Activated gamma-delta T cell (primary cell): ENCODE measurements around the gene FAM76A.
A peak's percentile ranks its signal among the peaks of the same experiment; 100 is the strongest.
"Not testable (repeated sequence)": the region's sequence is repeated elsewhere in the genome, so short reads cannot be mapped to it uniquely, and the experiment has no call there.

Source experiments
- DNase-seq: peaks from one replicate; lab custom pipeline; 2025; lab: John Stamatoyannopoulos, UW
- total RNA-seq, 2 donors: gene quantifications; one replicate each; lab custom pipeline; 2026; lab: John Stamatoyannopoulos, UW

The FAM76A gene
- total RNA-seq, result 44.7 to 49.7 reads per million in 2 donors

GRCh38 chr1:27725374-27726172, at the start of gene FAM76A:
Gene FAM76A, plus strand, starts transcription at chr1:27725961. Its CDS starts 120 bp downstream, at chr1:27726081.
- peak; percentile 97 for DNase-seq

DNA sequence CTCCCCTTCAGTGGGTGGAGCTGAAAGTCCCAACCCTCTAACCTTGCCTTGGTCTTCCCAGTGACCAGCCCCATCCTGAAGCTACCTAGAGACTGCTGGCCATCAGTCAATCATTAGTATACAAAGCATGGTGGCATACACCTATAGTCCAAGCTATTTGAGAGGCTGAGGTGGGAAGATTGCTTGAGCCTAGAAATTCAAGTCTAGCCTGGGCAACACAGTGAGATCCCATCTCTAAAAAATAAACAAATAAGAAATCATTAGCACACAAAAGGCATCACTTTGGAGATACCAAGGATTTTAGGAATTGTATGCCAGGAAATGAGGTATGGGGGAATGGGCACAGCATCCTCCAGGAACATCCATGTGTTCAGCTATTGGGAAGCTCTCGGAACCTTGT, 49.4 kb upstream of the FAM76A start:
- DNase-seq, result no peak

- DNase-seq, result no peak
Observed at GRCh38 chr1:27678747-27679146, 47.0 kb upstream of the FAM76A start.

- DNase-seq, result not testable (repeated sequence)
Observed at GRCh38 chr1:27680225-27680791, 45.5 kb upstream of the FAM76A start.

DNA sequence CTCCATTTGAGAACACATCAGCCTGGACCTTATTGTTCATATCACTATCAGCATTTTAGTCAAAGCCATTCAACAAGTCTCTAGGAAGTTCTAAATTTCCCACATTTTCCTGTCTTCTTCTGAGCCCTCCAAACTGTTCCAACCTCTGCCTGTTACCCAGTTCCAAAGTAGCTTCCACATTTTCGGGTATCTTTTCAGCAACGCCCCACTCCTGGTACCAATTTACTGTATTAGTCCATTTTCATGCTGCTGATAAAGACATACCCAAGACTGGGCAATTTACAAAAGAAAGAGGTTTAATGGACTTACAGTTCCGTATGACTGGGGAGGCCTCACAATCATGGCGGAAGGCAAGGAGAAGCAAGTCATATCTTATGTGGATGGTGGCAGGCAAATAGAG, 44.2 kb upstream of the FAM76A start:
- DNase-seq, result not testable (repeated sequence)

- no peak for DNase-seq
Observed at GRCh38 chr1:27682351-27682944, 43.3 kb upstream of the FAM76A start.

DNA sequence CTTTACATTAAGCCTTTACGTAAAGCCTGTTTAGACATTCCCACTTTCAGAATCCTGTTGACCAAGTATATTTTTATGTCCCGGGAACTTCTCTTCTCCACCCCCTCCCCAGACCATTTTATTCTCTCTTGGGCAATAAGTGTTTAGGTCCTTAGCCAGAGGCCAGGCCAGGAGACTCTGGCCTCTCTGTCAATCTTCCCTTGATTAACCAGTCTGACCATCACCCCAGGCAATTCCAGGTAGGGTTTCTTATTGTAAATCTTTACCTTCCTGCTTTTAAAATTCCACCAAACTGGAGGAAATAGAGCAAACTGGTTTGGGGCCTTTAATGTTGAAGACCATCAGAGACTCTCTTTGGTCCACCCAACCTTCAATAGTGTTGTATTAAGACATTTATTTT, 41.6 kb upstream of the FAM76A start:
- no peak for DNase-seq

GRCh38 chr1:27686223-27686990, 39.4 kb upstream of the FAM76A start:
- no peak for DNase-seq

DNA sequence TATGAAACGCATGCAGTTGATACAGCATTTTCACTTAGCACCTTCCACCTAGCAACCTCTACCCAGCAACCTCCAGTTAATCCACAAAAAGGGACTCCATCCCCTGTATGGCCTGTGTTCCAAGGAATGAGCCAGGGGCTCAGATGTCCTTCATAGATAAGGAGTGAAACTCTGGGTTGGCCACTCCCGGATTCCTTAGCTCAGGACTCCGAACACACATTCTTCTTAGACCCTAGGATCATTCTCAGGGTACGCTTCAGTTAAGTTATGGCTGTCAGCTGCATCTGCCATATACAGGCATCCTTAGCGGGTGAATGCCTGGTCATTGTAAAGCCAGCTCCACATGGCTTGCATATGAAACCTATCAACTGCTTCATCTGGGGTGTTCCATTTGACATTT, 37.9 kb upstream of the FAM76A start:
- DNase-seq, result no peak

DNA sequence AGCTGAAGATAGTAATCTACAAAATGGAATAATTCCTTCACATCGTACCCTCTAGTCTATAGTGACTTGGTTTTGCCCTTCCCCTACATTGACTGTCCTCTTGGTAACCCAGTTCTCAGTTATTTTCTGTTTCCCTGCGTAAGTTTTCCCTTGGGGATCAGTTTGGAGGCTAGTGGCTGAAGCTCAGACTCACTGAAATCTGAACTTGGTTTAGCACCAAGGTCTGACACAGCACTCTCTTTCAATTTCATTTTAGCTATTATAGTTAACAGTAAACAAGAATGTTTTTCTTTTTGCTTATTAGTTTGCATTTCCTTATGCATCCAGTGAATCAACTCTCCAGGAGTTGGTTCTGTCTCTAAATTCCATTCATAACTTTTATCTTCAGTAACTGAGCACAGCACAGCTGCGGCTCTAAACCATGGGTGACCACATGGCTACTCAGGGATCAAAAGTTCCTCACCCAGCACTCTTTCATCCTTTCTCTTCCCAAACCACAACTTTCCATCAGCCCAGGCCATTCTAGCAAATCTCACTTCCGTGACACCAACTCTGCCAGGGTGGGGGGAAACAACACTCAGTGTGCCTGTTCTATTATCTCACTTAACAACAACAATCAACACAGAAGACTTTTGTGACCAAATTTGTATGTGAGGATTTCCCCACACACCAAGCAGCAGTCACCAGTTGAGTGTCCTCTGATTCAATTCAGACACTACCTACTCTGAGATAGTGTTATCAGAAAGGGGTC, 36.2 kb upstream of the FAM76A start:
- DNase-seq, result no peak

DNA sequence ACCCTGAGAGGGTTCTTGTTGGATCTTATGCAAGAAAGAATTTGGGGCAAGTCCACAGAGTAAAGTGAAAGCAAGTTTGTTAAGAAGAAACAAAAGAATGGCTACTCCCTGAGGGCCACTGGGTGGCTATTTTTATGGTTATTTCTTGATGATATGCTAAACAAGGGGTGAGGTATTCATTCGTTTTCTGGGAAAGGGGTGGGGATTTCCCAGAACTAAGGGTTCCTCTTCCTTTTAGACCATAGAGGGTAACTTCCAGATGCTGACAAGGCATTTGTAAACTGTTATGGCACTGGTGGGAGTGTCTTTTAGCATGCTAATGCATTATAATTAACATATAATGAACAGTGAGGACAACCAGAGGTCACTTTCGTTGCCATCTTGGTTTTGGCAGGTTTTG, 35.6 kb upstream of the FAM76A start:
- DNase-seq, result no peak

DNA sequence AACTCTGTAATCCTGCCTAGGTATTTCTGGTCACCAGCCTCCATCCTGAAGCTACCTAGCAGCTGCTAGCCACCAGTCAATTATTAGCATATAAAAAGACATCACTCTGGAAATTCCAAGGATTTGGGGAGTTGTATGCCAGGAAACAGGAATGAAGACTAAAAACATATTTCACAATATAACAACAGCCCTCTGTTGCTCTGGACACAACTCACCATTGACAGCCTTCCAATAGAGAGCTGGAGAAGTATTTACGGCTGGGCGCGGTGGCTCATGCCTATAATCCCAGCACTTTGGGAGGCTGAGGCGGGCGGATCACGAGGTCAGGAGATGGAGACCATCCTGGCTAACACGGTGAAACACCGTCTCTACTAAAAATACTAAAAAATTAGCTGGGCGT, 28.9 kb upstream of the FAM76A start:
- DNase-seq, result not testable (repeated sequence)

- no peak for DNase-seq
Observed at GRCh38 chr1:27704958-27705357, 20.8 kb upstream of the FAM76A start.

- no peak for DNase-seq
Observed at GRCh38 chr1:27705545-27705944, 20.2 kb upstream of the FAM76A start.

GRCh38 chr1:27710574-27710973, 15.2 kb upstream of the FAM76A start:
- DNase-seq, result no peak

- DNase-seq, result no peak
Observed at GRCh38 chr1:27713139-27713725, 12.5 kb upstream of the FAM76A start.

DNA sequence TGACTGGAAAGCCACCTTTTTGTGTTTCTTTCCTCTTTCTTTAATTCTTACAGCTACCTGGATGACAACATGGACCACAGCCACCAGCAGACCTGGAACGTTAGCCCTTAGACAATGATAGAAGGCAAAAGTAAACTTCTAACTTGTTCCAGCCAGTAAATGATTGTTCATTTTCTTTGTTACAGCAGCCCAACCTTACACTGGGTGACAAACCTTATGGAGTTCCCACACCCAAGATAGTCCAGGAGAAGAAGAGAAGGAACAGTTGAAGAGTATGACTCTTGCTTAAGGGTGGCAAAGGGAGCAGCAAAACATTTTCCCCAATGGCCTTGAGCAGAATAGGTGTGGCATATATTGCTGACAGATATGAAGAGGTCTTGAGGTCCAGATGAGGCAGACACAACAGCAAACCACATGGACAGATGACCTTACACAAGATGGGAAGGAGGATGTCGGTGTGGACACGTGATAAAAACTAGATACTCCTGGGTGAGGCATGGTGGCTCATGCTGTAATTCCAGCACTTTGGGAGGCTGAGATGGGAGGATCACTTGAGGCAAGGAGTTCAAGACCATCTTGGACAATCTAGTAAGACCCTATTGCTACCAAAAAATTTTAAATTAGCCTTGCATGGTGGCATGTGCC, 11.8 kb upstream of the FAM76A start:
- no peak for DNase-seq

GRCh38 chr1:27716262-27716895, 9.4 kb upstream of the FAM76A start:
- no peak for DNase-seq

- DNase-seq, result no peak
Observed at GRCh38 chr1:27719286-27720251, 6.2 kb upstream of the FAM76A start.
